Urinary bladder (tissue), 2 donors: ENCODE data around the gene CAPZA2. TPM values are rescaled to one million over a fixed set of nuclear protein-coding genes. Genes with fewer than 3 reads are reported as not detected.

ENCODE experiments used
- polyA plus RNA-seq: library from polyadenylated mRNA; stranded (reverse); fragments of 200-250 nt; gene quantifications from one replicate; pipeline ENCODE4 v1.2.3, GENCODE V29; 2013
- small RNA-seq: library from RNA; depleted of rRNA; stranded (forward); fragments of <200 nt; gene quantifications from one replicate; pipeline ENCODE3, GENCODE V24; 2014
- total RNA-seq: library from RNA; depleted of rRNA; stranded (reverse); fragments of >200 nt; gene quantifications from one replicate; pipeline ENCODE4 v1.2.3, GENCODE V29; 2014
- donor health status: healthy.

Gene CAPZA2
- total and polyA plus RNA-seq, 2 donors = 156 to 286 TPM

Small RNA genes within 50 kb of the gene (small RNA-seq; reads per million reads assigned to genes)
- gene RF00019 = not detected
- not detected for gene RF02179
- gene RF02180 = not detected
- not detected for gene RF02188
- not detected for gene RNA5SP239

Other genes starting within 250 kb of the CAPZA2 start
- gene MET, start 190.4 kb upstream of the CAPZA2 start, total RNA-seq = 24.3 TPM
- 8.0 TPM for gene MET, start 190.4 kb upstream of the CAPZA2 start, polyA plus RNA-seq
- 26.6 TPM for gene ST7, start 90.9 kb downstream of the CAPZA2 start, total RNA-seq
- gene ST7, start 90.9 kb downstream of the CAPZA2 start, polyA plus RNA-seq = 14.7 TPM